GM10266 (cell line): Measurements from ENCODE around the gene CFLAR.
"Not testable (repeated sequence)": the region's sequence is repeated elsewhere in the genome, so short reads cannot be mapped to it uniquely, and the experiment has no call there.

ENCODE experiments used
- DNase-seq: peaks from one replicate; pipeline ENCODE4 v3.0.0; 2012; ENCODE audit errors: extremely low spot score
- TF ChIP-seq, protein P1 (sequence below): IDR thresholded peaks from 2 replicates; pipeline ENCODE4 v1.5.1; 2012; ENCODE audit warnings: mild to moderate bottlenecking, low read depth; ENCODE audit not compliant: control insufficient read depth, insufficient read depth; ENCODE audit errors: missing control alignments

Gene CFLAR

DNA sequence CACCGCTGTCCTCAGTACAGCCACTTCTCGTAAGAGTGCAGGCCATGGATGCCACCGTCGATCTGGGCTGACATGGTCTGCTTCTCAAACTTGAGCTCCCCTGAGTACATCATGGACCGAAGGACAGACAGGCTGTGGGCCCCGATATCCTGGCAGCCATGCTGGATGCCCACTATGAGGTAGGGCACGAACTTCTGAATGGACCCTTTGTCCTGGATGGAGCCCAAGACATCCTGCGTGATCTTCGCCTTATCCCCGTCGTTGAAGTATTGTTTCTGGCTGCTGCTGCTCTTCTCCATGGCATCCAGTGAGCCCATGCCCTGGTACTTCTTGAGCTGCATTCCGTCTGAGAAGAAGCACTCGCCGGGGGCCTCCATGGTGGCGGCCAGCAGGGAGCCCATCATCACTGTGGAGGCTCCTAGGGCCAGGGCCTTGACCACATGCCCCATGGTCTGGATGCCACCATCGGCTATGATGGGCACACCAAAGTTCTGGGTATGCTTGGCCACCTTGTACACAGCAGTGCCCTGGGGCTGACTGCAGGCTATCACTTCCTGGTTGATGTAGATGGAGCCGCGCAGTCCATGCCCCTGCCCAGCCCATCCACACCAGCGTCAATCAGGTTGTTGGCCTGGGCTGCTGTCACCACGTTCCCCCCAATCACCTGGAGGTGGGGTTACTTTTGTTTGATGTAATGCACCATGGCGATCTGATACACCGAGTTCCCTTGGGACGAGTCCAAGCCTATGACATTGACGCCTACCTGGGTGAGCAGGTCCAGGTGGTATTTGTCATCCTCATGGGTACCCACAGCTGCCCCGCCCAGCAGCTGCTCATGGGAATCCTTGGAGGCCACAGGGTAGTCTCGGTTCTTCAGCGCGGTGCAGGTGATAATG lies 21.8 kb downstream of the CFLAR start:
- no peak for DNase-seq
- TF ChIP-seq, protein P1, sequence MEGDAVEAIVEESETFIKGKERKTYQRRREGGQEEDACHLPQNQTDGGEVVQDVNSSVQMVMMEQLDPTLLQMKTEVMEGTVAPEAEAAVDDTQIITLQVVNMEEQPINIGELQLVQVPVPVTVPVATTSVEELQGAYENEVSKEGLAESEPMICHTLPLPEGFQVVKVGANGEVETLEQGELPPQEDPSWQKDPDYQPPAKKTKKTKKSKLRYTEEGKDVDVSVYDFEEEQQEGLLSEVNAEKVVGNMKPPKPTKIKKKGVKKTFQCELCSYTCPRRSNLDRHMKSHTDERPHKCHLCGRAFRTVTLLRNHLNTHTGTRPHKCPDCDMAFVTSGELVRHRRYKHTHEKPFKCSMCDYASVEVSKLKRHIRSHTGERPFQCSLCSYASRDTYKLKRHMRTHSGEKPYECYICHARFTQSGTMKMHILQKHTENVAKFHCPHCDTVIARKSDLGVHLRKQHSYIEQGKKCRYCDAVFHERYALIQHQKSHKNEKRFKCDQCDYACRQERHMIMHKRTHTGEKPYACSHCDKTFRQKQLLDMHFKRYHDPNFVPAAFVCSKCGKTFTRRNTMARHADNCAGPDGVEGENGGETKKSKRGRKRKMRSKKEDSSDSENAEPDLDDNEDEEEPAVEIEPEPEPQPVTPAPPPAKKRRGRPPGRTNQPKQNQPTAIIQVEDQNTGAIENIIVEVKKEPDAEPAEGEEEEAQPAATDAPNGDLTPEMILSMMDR, result no peak

DNA sequence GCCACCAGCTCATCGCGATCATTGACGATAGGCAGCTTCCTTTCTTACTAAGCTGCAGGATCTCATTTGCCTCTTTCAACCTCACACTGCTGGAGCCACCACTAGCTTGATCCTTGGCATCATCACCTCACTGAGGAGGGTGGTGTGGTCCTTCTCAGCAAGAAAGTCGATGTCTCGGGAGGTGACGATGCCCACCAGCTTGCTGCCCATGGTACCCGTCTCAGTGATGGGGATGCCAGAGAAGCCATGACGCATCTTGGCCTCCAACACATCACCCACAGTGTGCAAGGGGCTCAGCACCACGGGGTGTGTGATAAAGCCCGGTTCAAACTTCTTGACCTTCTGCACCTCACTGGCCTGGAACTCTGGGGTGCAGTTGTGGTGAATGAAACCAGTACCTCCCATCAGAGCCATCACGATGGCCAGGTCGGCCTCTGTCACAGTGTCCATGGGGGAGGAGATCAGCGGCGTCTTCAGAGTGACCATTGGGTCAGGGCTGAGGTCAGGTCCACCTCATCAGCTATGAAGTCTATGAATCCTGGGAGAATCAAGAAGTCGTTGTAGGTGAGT lies 22.5 kb downstream of the CFLAR start:
- DNase-seq, result no peak
- TF ChIP-seq, protein P1, result no peak

DNA sequence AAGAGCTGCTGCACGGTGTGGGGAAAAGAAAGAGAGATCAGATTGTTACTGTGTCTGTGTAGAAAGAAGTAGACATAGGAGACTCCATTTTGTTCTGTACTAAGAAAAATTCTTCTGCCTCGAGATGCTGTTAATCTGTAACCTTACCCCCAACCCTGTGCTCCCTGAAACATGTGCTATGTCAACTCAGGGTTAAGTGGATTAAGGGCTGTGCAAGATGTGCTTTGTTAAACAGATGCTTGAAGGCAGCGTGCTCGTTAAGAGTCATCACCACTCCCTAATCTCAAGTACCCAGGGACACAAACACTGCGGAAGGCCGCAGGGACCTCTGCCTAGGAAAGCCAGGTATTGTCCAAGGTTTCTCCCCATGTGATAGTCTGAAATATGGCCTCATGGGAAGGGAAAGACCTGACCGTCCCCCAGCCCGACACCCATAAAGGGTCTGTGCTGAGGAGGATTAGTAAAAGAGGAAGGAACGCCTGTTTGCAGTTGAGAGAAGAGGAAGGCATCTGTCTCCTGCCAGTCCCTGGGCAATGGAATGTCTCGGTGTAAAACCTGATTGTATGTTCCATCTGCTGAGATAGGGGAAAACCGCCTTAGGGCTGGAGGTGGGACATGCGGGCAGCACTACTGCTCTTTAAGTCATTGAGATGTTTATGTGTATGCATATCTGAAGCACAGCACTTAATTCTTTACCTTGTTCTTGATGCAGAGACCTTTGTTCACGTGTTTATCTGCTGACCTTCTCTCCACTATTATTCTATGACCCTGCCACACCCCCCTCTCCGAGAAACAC lies 23.2 kb downstream of the CFLAR start:
- not testable (repeated sequence) for DNase-seq

DNA sequence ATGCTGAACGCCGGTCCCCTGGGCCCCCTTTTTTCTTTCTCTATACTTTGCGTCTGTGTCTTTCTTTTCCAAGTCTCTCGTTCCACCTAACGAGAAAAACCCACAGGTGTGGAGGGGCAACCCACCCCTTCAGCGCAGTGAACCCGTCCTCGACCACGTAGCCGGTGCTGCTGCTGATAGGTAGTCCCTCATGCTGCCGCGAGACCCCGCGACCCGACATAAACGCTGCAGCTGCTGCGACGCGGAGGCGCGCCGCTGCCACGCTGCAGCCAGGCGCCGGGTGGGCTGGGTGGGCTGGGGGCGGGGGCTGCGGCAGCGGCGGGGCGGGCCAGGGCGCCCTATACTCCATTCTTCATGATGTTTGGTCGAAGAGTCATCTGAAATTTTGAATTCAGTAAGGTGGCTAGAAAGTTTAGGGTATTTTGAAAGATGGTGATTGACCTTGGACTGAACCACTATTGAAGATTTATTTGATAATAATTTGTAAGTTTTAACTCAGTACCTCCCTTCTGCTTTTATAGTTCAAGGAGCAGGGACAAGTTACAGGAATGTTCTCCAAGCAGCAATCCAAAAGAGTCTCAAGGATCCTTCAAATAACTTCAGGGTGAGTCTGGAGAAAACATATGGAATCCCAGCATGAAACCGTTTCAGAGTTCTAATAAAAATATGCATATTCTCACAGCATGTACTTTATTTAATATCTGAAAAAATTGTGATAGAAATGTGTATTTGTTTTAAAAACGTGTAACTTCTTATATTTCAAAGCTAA lies 24.1 kb downstream of the CFLAR start:
- no peak for DNase-seq
- TF ChIP-seq, protein P1, result no peak

DNA sequence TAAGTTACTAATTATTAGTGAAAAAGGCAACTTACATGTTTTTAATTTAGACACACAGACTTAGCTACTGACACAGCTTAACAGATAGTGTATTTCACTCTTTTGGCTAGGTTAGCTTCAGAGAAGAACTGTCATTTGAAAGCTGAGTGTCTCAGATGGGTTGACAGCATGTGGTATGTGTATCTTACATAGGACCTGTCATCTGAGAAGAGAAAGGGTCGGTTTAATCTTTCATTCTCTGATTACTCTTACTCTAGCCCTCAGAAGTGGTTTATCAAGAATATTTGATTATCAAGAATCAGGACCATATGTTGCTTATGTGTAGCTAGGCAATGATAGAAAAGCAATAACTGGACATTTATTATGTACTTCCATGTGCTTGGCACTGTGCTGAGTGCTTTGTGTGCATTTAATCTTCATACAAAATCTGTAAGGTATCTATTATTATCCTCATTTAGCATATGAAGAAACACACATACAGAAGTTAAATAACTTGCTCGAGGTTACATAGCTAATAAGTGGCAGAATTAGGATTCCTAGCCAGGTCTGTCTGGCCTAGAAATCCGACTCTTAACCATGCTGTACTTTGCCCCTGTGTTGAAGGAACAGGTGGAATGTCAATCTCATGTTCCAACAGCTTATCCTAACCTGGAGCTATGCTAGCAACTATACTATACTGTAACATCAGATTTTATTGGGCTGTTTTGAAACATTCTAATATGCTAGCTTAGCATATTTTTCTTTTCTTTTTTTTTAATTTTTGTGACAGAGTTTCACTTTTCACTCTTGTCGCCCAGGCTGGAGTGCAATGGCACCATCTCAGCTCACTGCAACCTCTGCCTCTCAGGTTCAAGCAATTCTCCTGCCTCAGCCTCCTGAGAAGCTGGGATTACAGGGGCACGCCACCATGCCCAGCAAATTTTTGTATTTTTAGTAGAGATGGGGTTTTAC lies 28.4 kb downstream of the CFLAR start:
- DNase-seq, result no peak
- TF ChIP-seq, protein P1, result no peak

DNA sequence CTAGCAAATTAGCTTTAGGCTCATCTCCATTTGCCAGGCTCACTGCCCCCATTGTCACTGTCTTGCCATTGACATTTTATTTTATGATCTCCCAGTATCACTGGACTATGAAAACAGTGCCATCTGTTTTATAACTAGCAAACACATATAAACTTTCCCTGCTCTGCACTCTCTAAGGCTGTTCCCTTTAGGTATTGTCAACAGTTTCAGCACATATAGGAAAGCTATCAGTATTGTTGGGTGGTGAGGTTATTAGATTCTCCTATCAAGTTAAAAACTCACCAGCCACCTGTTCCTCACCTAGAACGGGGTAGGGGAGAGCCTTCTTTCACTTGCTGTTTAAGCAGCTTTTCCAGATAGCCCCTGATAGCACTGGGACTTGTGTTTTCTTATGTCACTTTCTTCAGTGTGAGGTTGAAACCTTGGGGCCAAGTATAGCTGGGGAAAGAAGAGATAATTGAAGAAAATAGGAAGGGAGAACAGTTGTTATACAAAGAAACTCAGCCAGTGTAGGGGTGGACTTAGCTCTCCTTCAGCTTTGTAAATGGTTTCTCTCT lies 32.5 kb downstream of the CFLAR start:
- no peak for DNase-seq
- TF ChIP-seq, protein P1, result no peak
